GM23248 (cell line): ENCODE results near the gene PRR19. TPM values are rescaled to one million over a fixed set of nuclear protein-coding genes. Genes with fewer than 3 reads are reported as not detected.

Experiments
- DNase-seq: peaks from one replicate; pipeline ENCODE4 v3.0.0-alpha.2; 2015
- H2AFZ ChIP-seq: fragments of 200-600 bp; sonication (generic); 2 replicates; pipeline ENCODE4 v1.6.1; 2016; ENCODE audit warnings: antibody characterized with exemption
- H3F3A ChIP-seq: fragments of 200-600 bp; sonication (generic); 2 replicates; pipeline ENCODE4 v1.6.1; 2016; ENCODE audit warnings: mild to moderate bottlenecking, antibody characterized with exemption, mixed run types; ENCODE audit not compliant: insufficient read depth
- H3K27ac ChIP-seq: fragments of 200-600 bp; sonication (generic); 2 replicates; pipeline ENCODE4 v1.5.1; 2016; ENCODE audit warnings: mild to moderate bottlenecking
- H3K27me3 ChIP-seq: fragments of 200-600 bp; sonication (generic); replicated peaks from 2 replicates; pipeline ENCODE4 v1.6.1; 2016; ENCODE audit warnings: mild to moderate bottlenecking; ENCODE audit not compliant: insufficient read depth
- H3K36me3 ChIP-seq: fragments of 200-600 bp; sonication (generic); 2 replicates; pipeline ENCODE4 v1.6.1; 2016; ENCODE audit warnings: low read depth, mild to moderate bottlenecking
- H3K4me1 ChIP-seq: fragments of 200-600 bp; sonication (generic); 2 replicates; pipeline ENCODE4 v1.6.1; 2016; ENCODE audit warnings: mild to moderate bottlenecking; ENCODE audit not compliant: insufficient read depth
- H3K4me2 ChIP-seq: fragments of 200-600 bp; sonication (generic); one replicate; pipeline ENCODE4 v1.6.1; 2016; ENCODE audit warnings: mild to moderate bottlenecking; ENCODE audit not compliant: unreplicated experiment
- H3K4me3 ChIP-seq: fragments of 200-600 bp; sonication (generic); 2 replicates; pipeline ENCODE4 v1.5.1; 2016; ENCODE audit warnings: mild to moderate bottlenecking
- H3K79me2 ChIP-seq: fragments of 200-600 bp; sonication (generic); 2 replicates; pipeline ENCODE4 v1.6.1; 2016; ENCODE audit warnings: mild to moderate bottlenecking; ENCODE audit not compliant: insufficient read depth
- H3K9ac ChIP-seq: fragments of 200-600 bp; sonication (generic); 2 replicates; pipeline ENCODE4 v1.6.1; 2016; ENCODE audit warnings: mild to moderate bottlenecking
- H3K9me2 ChIP-seq: fragments of 200-600 bp; sonication (generic); 2 replicates; pipeline ENCODE4 v1.6.1; 2016; ENCODE audit warnings: mixed run types, mild to moderate bottlenecking, moderate library complexity; ENCODE audit not compliant: insufficient read depth
- H3K9me3 ChIP-seq: fragments of 200-600 bp; sonication (generic); one replicate; pipeline ENCODE4 v1.6.1; 2017; ENCODE audit warnings: low read depth
- H4K20me1 ChIP-seq: fragments of 200-600 bp; sonication (generic); 2 replicates; pipeline ENCODE4 v1.6.0; 2016; ENCODE audit not compliant: insufficient read depth
- EZH2 ChIP-seq: fragments of 200-600 bp; sonication (generic); IDR thresholded peaks from 2 replicates; pipeline ENCODE4 v1.6.1; 2018; ENCODE audit warnings: antibody characterized with exemption, mild to moderate bottlenecking; ENCODE audit not compliant: insufficient read depth, poor library complexity, severe bottlenecking
- EZH2phosphoT487 ChIP-seq: fragments of 200-600 bp; sonication (generic); IDR thresholded peaks from 2 replicates; pipeline ENCODE4 v1.6.1; 2018; ENCODE audit warnings: antibody characterized with exemption, moderate library complexity, mild to moderate bottlenecking, low read depth; ENCODE audit not compliant: insufficient read depth
- WGBS, 2 experiments: methylation state at CpG; one replicate each; pipeline ENCODE4 v1.1.6; 2015 to 2017; ENCODE audit warnings: low lambda C conversion rate in 2 of 2, low coverage in 1 of 2; ENCODE audit errors: missing lambda C conversion rate in 2 of 2; 5-methylcytosine and 5-hydroxymethylcytosine counted together
- in situ Hi-C: fragments of 300-500 bp; cut with MboI; formaldehyde crosslinking; loops from 2 replicates; pipeline ENCODE4 v1.15.0; 2020
- polyA plus RNA-seq: library from polyadenylated mRNA; unstranded; fragments of >200 nt; fragmentation: Nextera tagmentation; extraction: Ambion mirVana; gene quantifications from 2 replicates; pipeline ENCODE4 v1.2.1, GENCODE V29; 2016
- total RNA-seq: library from RNA; depleted of rRNA; stranded (reverse); fragments of >200 nt; shearing (Covaris generic); gene quantifications from 2 replicates; pipeline ENCODE4 v1.2.3, GENCODE V29; 2014

Gene PRR19
- total and polyA plus RNA-seq, 2 experiments from 2014 or later = 1.1 TPM

DNA sequence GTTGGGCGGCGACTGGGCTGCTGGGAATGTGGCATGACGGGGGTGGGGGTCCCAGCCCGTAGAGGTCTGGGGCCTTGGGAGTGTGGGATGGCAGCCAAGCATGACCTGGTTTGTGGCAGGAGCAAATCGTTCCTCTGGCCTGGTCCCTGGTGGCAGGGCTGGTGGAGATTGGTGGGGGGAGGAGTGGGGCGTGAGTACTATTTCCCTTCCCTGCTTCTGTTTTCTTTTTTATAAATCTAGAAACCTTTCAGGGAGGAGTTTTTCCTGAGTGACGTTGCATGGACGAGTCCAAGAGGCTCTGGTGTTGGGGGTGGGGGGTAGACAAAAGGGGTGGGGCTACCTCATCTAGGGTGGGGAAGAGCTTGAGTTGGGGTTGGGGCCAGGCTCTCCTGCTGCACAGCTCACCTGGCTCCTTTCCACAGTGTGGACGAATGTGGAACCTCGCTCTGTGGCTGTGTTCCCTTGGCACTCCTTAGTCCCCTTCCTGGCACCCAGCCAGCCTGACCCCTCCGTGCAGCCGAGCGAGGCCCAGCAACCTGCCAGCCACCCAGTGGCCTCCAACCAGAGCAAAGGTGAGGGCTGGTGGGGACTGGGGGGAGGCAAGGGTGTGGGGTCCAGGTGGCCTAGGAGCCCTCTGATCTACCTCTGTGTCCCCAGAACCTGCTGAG is 15.4 kb upstream of the PRR19 start:
- H3K4me2 ChIP-seq = no peak overlapping the region
- no peaks in the 10 kb centered on the region for H4K20me1 ChIP-seq
- DNase-seq = peak; percentile 42
- H3F3A ChIP-seq = peaks cover 9% of the 10 kb centered on the region
- H2AFZ ChIP-seq = no peak overlapping the region
- H3K9me2 ChIP-seq = no peaks in the 10 kb centered on the region
- peaks cover 6% of the 10 kb centered on the region; the same call in 1 of the 2 replicates for H3K36me3 ChIP-seq
- no peaks in the 10 kb centered on the region for H3K9me3 ChIP-seq
- in situ Hi-C loops = no loop called here
- peaks cover 29% of the 10 kb centered on the region for H3K4me1 ChIP-seq
- H3K27ac ChIP-seq = no peak overlapping the region
- 35 to 48% methylated on average over 8 to 13 of the region's 13 CpGs for WGBS, 2 experiments
- no peaks in the 10 kb centered on the region for H3K27me3 ChIP-seq
- no peak for TF ChIP-seq EZH2
- no peak for TF ChIP-seq EZH2phosphoT487
- H3K9ac ChIP-seq = no peak overlapping the region
- peaks cover 45% of the 10 kb centered on the region for H3K79me2 ChIP-seq
- no peak overlapping the region for H3K4me3 ChIP-seq

DNA sequence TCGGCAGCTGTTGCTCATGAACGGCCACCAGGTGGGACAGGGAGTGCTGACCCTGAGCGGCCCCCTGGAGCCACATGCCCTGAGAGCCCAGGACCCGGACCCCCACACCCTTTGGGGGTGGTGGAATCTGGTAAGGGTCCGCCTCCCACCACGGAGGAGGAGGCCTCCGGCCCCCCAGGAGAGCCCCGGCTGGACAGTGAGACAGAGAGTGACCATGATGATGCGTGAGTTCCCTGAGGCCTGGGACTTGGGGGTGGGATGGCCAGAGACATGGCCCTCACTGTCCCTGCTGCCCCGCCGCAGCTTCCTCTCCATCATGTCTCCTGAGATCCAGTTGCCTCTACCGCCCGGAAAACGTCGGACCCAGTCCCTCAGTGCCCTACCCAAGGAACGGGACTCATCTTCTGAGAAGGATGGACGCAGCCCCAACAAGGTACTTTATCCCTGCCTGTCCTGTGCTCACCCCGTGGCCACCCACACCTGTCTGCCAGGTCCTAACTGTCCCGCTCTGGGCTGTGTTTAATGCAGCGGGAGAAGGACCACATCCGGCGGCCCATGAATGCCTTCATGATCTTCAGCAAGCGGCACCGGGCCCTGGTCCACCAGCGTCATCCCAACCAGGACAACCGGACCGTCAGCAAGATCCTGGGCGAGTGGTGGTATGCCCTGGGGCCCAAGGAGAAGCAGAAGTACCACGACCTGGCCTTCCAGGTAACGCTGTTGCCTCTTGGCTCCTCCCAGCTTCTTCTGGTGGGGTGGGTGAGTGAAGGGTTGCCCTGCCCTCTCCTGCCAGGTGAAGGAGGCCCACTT is 14.7 kb upstream of the PRR19 start:
- no peaks in the 10 kb centered on the region for H3K27me3 ChIP-seq
- no peak overlapping the region for H2AFZ ChIP-seq
- peaks cover 38% of the 10 kb centered on the region for H3K79me2 ChIP-seq
- no peak for DNase-seq
- H3K4me2 ChIP-seq = no peak overlapping the region
- 87 to 90% methylated on average over 30 of the region's 30 CpGs for WGBS, 2 experiments
- no peak overlapping the region for H3K4me3 ChIP-seq
- no peaks in the 10 kb centered on the region for H4K20me1 ChIP-seq
- H3K9me2 ChIP-seq = no peaks in the 10 kb centered on the region
- in situ Hi-C loops = no loop called here
- H3F3A ChIP-seq = peaks cover 4% of the 10 kb centered on the region; the same call in 1 of the 2 replicates
- H3K27ac ChIP-seq = no peak overlapping the region
- TF ChIP-seq EZH2phosphoT487 (no peak), EZH2 (no peak)
- H3K4me1 ChIP-seq = peaks cover 22% of the 10 kb centered on the region
- H3K9ac ChIP-seq = no peak overlapping the region
- H3K36me3 ChIP-seq = peaks cover 6% of the 10 kb centered on the region; the same call in 1 of the 2 replicates
- H3K9me3 ChIP-seq = no peaks in the 10 kb centered on the region

DNA sequence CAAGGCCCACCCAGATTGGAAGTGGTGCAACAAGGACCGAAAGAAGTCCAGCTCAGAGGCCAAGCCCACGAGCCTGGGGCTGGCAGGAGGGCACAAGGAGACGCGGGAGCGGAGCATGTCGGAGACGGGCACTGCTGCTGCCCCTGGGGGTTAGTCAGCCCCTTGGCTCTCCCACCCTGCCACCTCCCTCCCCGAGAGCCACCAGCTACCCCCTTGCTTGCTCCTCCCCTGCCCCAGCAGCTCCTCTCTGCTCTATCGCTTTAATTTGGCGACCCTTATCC is 14.2 kb upstream of the PRR19 start:
- in situ Hi-C loops = no loop called here
- Histone ChIP-seq H3K9me2 (no peaks in the 10 kb centered on the region), H3K27me3 (no peaks in the 10 kb centered on the region), H3K4me2 (no peak overlapping the region), H3K9ac (no peak overlapping the region), H3K79me2 (peaks cover 36% of the 10 kb centered on the region), H3K36me3 (peaks cover 6% of the 10 kb centered on the region; the same call in 1 of the 2 replicates), H2AFZ (no peak overlapping the region), H3K4me3 (no peak overlapping the region), H4K20me1 (no peaks in the 10 kb centered on the region), H3K9me3 (no peaks in the 10 kb centered on the region), H3K27ac (no peak overlapping the region), H3F3A (no peaks in the 10 kb centered on the region; the same call in 1 of the 2 replicates), H3K4me1 (peaks cover 18% of the 10 kb centered on the region)
- DNase-seq = no peak
- WGBS, 2 experiments = 89 to 93% methylated on average over 10 of the region's 10 CpGs
- TF ChIP-seq EZH2 (no peak), EZH2phosphoT487 (no peak)

GRCh38 chr19:42288387-42288786 is 13.5 kb upstream of the PRR19 start:
- H2AFZ ChIP-seq = no peak overlapping the region
- no peak for TF ChIP-seq EZH2
- no peak for TF ChIP-seq EZH2phosphoT487
- no peak for DNase-seq
- no peak overlapping the region for H3K27ac ChIP-seq
- H3K9me2 ChIP-seq = no peaks in the 10 kb centered on the region
- H3K9ac ChIP-seq = no peak overlapping the region
- H3F3A ChIP-seq = no peaks in the 10 kb centered on the region
- no peaks in the 10 kb centered on the region for H3K9me3 ChIP-seq
- H3K27me3 ChIP-seq = no peaks in the 10 kb centered on the region
- peaks cover 36% of the 10 kb centered on the region for H3K79me2 ChIP-seq
- no peaks in the 10 kb centered on the region for H4K20me1 ChIP-seq
- peaks cover 12% of the 10 kb centered on the region for H3K4me1 ChIP-seq
- no peak overlapping the region for H3K4me2 ChIP-seq
- in situ Hi-C loops = no loop called here
- H3K4me3 ChIP-seq = no peak overlapping the region
- 85 to 89% methylated on average over 4 of the region's 4 CpGs for WGBS, 2 experiments
- H3K36me3 ChIP-seq = peaks cover 6% of the 10 kb centered on the region; the same call in 1 of the 2 replicates
